SK-N-SH treated with all-trans-retinoic acid at 6 μM for 48 hours (cell line): Measurements from ENCODE around the gene CCT3.
"Not testable (repeated sequence)": the region's sequence is repeated elsewhere in the genome, so short reads cannot be mapped to it uniquely, and the experiment has no call there.

Experiments
- ATAC-seq: fragments of 200-7000 bp; cut with Tn5 transposase; 3 replicates; pipeline ENCODE4 v1.9.1; 2020; ENCODE audit warnings: mild to moderate bottlenecking, moderate library complexity
- ARNTL ChIP-seq: fragments of 450-650 bp; formaldehyde crosslinking; IDR thresholded peaks from 2 replicates; pipeline ENCODE4 v1.5.0; 2020; ENCODE audit warnings: low read depth, mild to moderate bottlenecking, moderate library complexity, borderline replicate concordance
- CREB5 ChIP-seq: fragments of 250-450 bp; sonication (Bioruptor Pico); IDR thresholded peaks from 2 replicates; pipeline ENCODE4 v1.5.1; 2020; ENCODE audit warnings: low read depth, mild to moderate bottlenecking, moderate library complexity
- CSDC2 ChIP-seq: fragments of 250-450 bp; sonication (Bioruptor Pico); IDR thresholded peaks from 2 replicates; pipeline ENCODE4 v1.5.0; 2020; ENCODE audit warnings: mild to moderate bottlenecking, moderate library complexity
- CSRNP3 ChIP-seq: fragments of 250-450 bp; sonication (Bioruptor Pico); IDR thresholded peaks from 2 replicates; pipeline ENCODE4 v1.5.1; 2021; ENCODE audit warnings: mild to moderate bottlenecking, moderate library complexity
- ESRRG ChIP-seq: fragments of 250-450 bp; sonication (Bioruptor Pico); IDR thresholded peaks from 2 replicates; pipeline ENCODE4 v1.6.1; 2021; ENCODE audit warnings: mild to moderate bottlenecking
- GLIS3 ChIP-seq: fragments of 250-450 bp; sonication (Bioruptor Pico); IDR thresholded peaks from 2 replicates; pipeline ENCODE4 v1.5.0; 2020; ENCODE audit warnings: mild to moderate bottlenecking, moderate library complexity
- ISL1 ChIP-seq: fragments of 250-450 bp; sonication (Bioruptor Pico); IDR thresholded peaks from 2 replicates; pipeline ENCODE4 v2.1.2; 2022; ENCODE audit warnings: mild to moderate bottlenecking, moderate library complexity
- OSR1 ChIP-seq: fragments of 250-450 bp; sonication (Bioruptor Pico); IDR thresholded peaks from 2 replicates; pipeline ENCODE4 v1.8.0; 2022; ENCODE audit warnings: moderate library complexity, mild to moderate bottlenecking, inconsistent platforms
- PATZ1 ChIP-seq: fragments of 250-450 bp; sonication (Bioruptor Pico); IDR thresholded peaks from 2 replicates; pipeline ENCODE4 v1.8.0; 2020; ENCODE audit warnings: mild to moderate bottlenecking, moderate library complexity, borderline replicate concordance
- POU6F1 ChIP-seq: fragments of 250-450 bp; sonication (Bioruptor Pico); IDR thresholded peaks from 2 replicates; pipeline ENCODE4 v1.8.0; 2021; ENCODE audit warnings: low read depth, mild to moderate bottlenecking, moderate library complexity, borderline replicate concordance
- PPARA ChIP-seq: fragments of 250-450 bp; sonication (Bioruptor Pico); IDR thresholded peaks from 2 replicates; pipeline ENCODE4 v1.5.0; 2020; ENCODE audit warnings: mild to moderate bottlenecking, borderline replicate concordance
- SNAI2 ChIP-seq: fragments of 250-450 bp; sonication (Bioruptor Pico); IDR thresholded peaks from 2 replicates; pipeline ENCODE4 v1.5.0; 2020; ENCODE audit warnings: mild to moderate bottlenecking, moderate library complexity
- TSHZ2 ChIP-seq: fragments of 250-450 bp; sonication (Bioruptor Pico); IDR thresholded peaks from 2 replicates; pipeline ENCODE4 v1.5.0; 2020; ENCODE audit warnings: mild to moderate bottlenecking, moderate library complexity
- ZC3H10 ChIP-seq: fragments of 250-450 bp; sonication (Bioruptor Pico); IDR thresholded peaks from 2 replicates; pipeline ENCODE4 v1.5.1; 2021; ENCODE audit warnings: mild to moderate bottlenecking, moderate library complexity
- ZFP3 ChIP-seq: fragments of 250-450 bp; sonication (Bioruptor Pico); IDR thresholded peaks from 2 replicates; pipeline ENCODE4 v1.5.0; 2020; ENCODE audit warnings: mild to moderate bottlenecking, moderate library complexity
- ZFP30 ChIP-seq: fragments of 450-650 bp; formaldehyde crosslinking; IDR thresholded peaks from 2 replicates; pipeline ENCODE4 v1.5.0; 2022; ENCODE audit warnings: mild to moderate bottlenecking, moderate library complexity
- ZNF565 ChIP-seq: fragments of 450-650 bp; formaldehyde crosslinking; conservative IDR thresholded peaks from 2 replicates; pipeline ENCODE4 v1.5.0; 2020; ENCODE audit warnings: low read depth, mild to moderate bottlenecking, moderate library complexity
- ZNF70 ChIP-seq: fragments of 450-650 bp; formaldehyde crosslinking; IDR thresholded peaks from 2 replicates; pipeline ENCODE4 v1.5.0; 2020; ENCODE audit warnings: mild to moderate bottlenecking, moderate library complexity
- ZNF8 ChIP-seq: fragments of 450-650 bp; formaldehyde crosslinking; IDR thresholded peaks from 2 replicates; pipeline ENCODE4 v1.5.0; 2020; ENCODE audit warnings: mild to moderate bottlenecking, moderate library complexity

The CCT3 gene

GRCh38 chr1:156337052-156337887 lies 822 bp downstream of the CCT3 start (continued):
- no peak for TF ChIP-seq POU6F1
- no peak for TF ChIP-seq ZNF8 (CRISPR knock-in tag)
- TF ChIP-seq GLIS3, result no peak; the same call in 1 of the 2 replicates
- no peak for TF ChIP-seq ZFP3 (CRISPR knock-in tag)
- TF ChIP-seq ZNF565 (CRISPR knock-in tag), result no peak
- TF ChIP-seq CREB5 (CRISPR knock-in tag), result no peak
- TF ChIP-seq, all 23 proteins: peak for 0

GRCh38 chr1:156336242-156336641 lies 1.9 kb downstream of the CCT3 start:
- no peak for ATAC-seq

GRCh38 chr1:156323179-156323578 lies 14.9 kb downstream of the CCT3 start:
- not testable (repeated sequence) for ATAC-seq

More at GRCh38 chr1:156336242-156336641, 1.9 kb downstream of the CCT3 start:
- no peak for TF ChIP-seq ZC3H10 (CRISPR knock-in tag)
- no peak for TF ChIP-seq SNAI2
- TF ChIP-seq CSDC2, result no peak
- no peak for TF ChIP-seq ARNTL
- TF ChIP-seq, all 23 proteins: peak for 0

GRCh38 chr1:156320560-156320959 lies 17.5 kb downstream of the CCT3 start:
- no peak for ATAC-seq
- TF ChIP-seq PATZ1 (CRISPR knock-in tag) (no peak), ZFP3 (CRISPR knock-in tag) (no peak), ARNTL (no peak), TSHZ2 (CRISPR knock-in tag) (no peak), CSRNP3 (CRISPR knock-in tag) (no peak), ESRRG (CRISPR knock-in tag) (no peak), ZNF70 (CRISPR knock-in tag) (no peak), ISL1 (CRISPR knock-in tag) (no peak), PPARA (CRISPR knock-in tag) (no peak), ZC3H10 (CRISPR knock-in tag) (no peak), CREB5 (CRISPR knock-in tag) (no peak), POU6F1 (no peak), SNAI2 (no peak), ZFP30 (CRISPR knock-in tag) (no peak), OSR1 (CRISPR knock-in tag) (no peak), CSDC2 (no peak)
